Stimulated activated effector memory CD8-positive, alpha-beta T cell treated with anti-CD3 and anti-CD28 coated beads, Interleukin-12 subunit alpha, Interleukin-12 subunit beta, amount 100 ng/mL, for 72 hours (primary cell): ENCODE measurements around the gene TXNDC2.
"Not testable (repeated sequence)": the region's sequence is repeated elsewhere in the genome, so short reads cannot be mapped to it uniquely, and the experiment has no call there.

Experiments used
- ATAC-seq: fragments of 150-1000 bp; cut with Tn5 transposase; 2 replicates; pipeline ENCODE4 v1.10.0; 2021
- DNase-seq, 2 donors: peaks; one replicate each; pipeline ENCODE4 v3.0.0; 2021 to 2022; ENCODE audit warnings: low spot score in 2 of 2
- H3K27ac Mint-ChIP-seq: one replicate; pipeline ENCODE4 v1.8.0; 2022; ENCODE audit warnings: mild to moderate bottlenecking, mixed read lengths
- H3K36me3 Mint-ChIP-seq: one replicate; pipeline ENCODE4 v1.8.0; 2022; ENCODE audit warnings: mild to moderate bottlenecking, mixed read lengths
- H3K4me1 Mint-ChIP-seq: one replicate; pipeline ENCODE4 v1.8.0; 2022; ENCODE audit warnings: mixed read lengths
- H3K4me3 Mint-ChIP-seq: one replicate; pipeline ENCODE4 v1.8.0; 2022; ENCODE audit warnings: mild to moderate bottlenecking, mixed read lengths
- H3K9me3 Mint-ChIP-seq: one replicate; pipeline ENCODE4 v1.8.0; 2022; ENCODE audit warnings: mixed read lengths

Gene TXNDC2

GRCh38 chr18:9854801-9855676, 30.7 kb upstream of the TXNDC2 start:
- ATAC-seq (no peak), DNase-seq (no peak)
- Mint-ChIP-seq H3K4me1 (no peaks in the 10 kb centered on the region), H3K4me3 (no peak overlapping the region), H3K9me3 (no peaks in the 10 kb centered on the region), H3K27ac (no peak overlapping the region), H3K36me3 (no peaks in the 10 kb centered on the region)

- H3K4me3 Mint-ChIP-seq, result no peak overlapping the region
- no peak for DNase-seq
- no peaks in the 10 kb centered on the region for H3K36me3 Mint-ChIP-seq
- no peaks in the 10 kb centered on the region for H3K9me3 Mint-ChIP-seq
- H3K4me1 Mint-ChIP-seq, result no peaks in the 10 kb centered on the region
- ATAC-seq, result no peak
- no peak overlapping the region for H3K27ac Mint-ChIP-seq
These were observed 30.1 kb upstream of the TXNDC2 start for GRCh38 chr18:9855681-9856080.

GRCh38 chr18:9856092-9856491, 29.7 kb upstream of the TXNDC2 start:
- H3K4me1 Mint-ChIP-seq, result no peaks in the 10 kb centered on the region
- H3K9me3 Mint-ChIP-seq, result no peaks in the 10 kb centered on the region
- H3K27ac Mint-ChIP-seq, result no peak overlapping the region
- ATAC-seq (no peak), DNase-seq (no peak)
- H3K4me3 Mint-ChIP-seq, result no peak overlapping the region
- no peaks in the 10 kb centered on the region for H3K36me3 Mint-ChIP-seq

GRCh38 chr18:9857479-9857998, 28.2 kb upstream of the TXNDC2 start:
- not testable (repeated sequence) for H3K9me3 Mint-ChIP-seq, H3K27ac Mint-ChIP-seq, H3K36me3 Mint-ChIP-seq, H3K4me1 Mint-ChIP-seq, ATAC-seq, H3K4me3 Mint-ChIP-seq, DNase-seq

GRCh38 chr18:9858642-9859041, 27.1 kb upstream of the TXNDC2 start:
- Mint-ChIP-seq H3K4me1 (peaks cover 13% of the 10 kb centered on the region), H3K36me3 (no peaks in the 10 kb centered on the region), H3K9me3 (no peaks in the 10 kb centered on the region), H3K27ac (no peak overlapping the region), H3K4me3 (no peak overlapping the region)
- DNase-seq (no peak), ATAC-seq (no peak)

GRCh38 chr18:9859232-9859631, 26.5 kb upstream of the TXNDC2 start:
- no peak overlapping the region for H3K27ac Mint-ChIP-seq
- peaks cover 13% of the 10 kb centered on the region for H3K4me1 Mint-ChIP-seq
- DNase-seq (no peak), ATAC-seq (no peak)
- no peaks in the 10 kb centered on the region for H3K9me3 Mint-ChIP-seq
- no peaks in the 10 kb centered on the region for H3K36me3 Mint-ChIP-seq
- H3K4me3 Mint-ChIP-seq, result no peak overlapping the region

GRCh38 chr18:9860682-9861081, 25.1 kb upstream of the TXNDC2 start:
- Mint-ChIP-seq H3K27ac (no peak overlapping the region), H3K36me3 (no peaks in the 10 kb centered on the region), H3K9me3 (peaks cover 6% of the 10 kb centered on the region), H3K4me3 (no peak overlapping the region), H3K4me1 (peaks cover 13% of the 10 kb centered on the region)
- DNase-seq (no peak), ATAC-seq (no peak)

- DNase-seq (no peak), ATAC-seq (peak; percentile 59)
- Mint-ChIP-seq H3K9me3 (peaks cover 11% of the 10 kb centered on the region), H3K4me3 (no peak overlapping the region), H3K36me3 (no peaks in the 10 kb centered on the region), H3K4me1 (peaks cover 13% of the 10 kb centered on the region), H3K27ac (no peak overlapping the region)
These were observed 24.6 kb upstream of the TXNDC2 start for GRCh38 chr18:9861157-9861556.

- Mint-ChIP-seq H3K27ac (no peak overlapping the region), H3K4me3 (no peak overlapping the region), H3K4me1 (peaks cover 13% of the 10 kb centered on the region), H3K9me3 (peaks cover 14% of the 10 kb centered on the region), H3K36me3 (no peaks in the 10 kb centered on the region)
- DNase-seq, result no peak
- peak; percentile 90 for ATAC-seq
These were observed 23.8 kb upstream of the TXNDC2 start for GRCh38 chr18:9861933-9862332.

GRCh38 chr18:9862686-9863085, 23.1 kb upstream of the TXNDC2 start:
- Mint-ChIP-seq H3K27ac (no peak overlapping the region), H3K4me3 (no peak overlapping the region), H3K36me3 (no peaks in the 10 kb centered on the region), H3K9me3 (peaks cover 14% of the 10 kb centered on the region), H3K4me1 (peaks cover 13% of the 10 kb centered on the region)
- ATAC-seq, result no peak
- DNase-seq, result no peak

- Mint-ChIP-seq H3K9me3 (peaks cover 14% of the 10 kb centered on the region), H3K4me3 (no peak overlapping the region), H3K27ac (no peak overlapping the region), H3K36me3 (no peaks in the 10 kb centered on the region), H3K4me1 (peaks cover 13% of the 10 kb centered on the region)
- ATAC-seq (no peak), DNase-seq (no peak)
These were observed 22.5 kb upstream of the TXNDC2 start for GRCh38 chr18:9863282-9863681.

GRCh38 chr18:9865764-9866490, 19.8 kb upstream of the TXNDC2 start:
- DNase-seq, result no peak
- no peaks in the 10 kb centered on the region for H3K36me3 Mint-ChIP-seq
- no peak overlapping the region for H3K27ac Mint-ChIP-seq
- ATAC-seq, result no peak
- H3K4me3 Mint-ChIP-seq, result no peak overlapping the region
- peaks cover 14% of the 10 kb centered on the region for H3K9me3 Mint-ChIP-seq
- peaks cover 23% of the 10 kb centered on the region for H3K4me1 Mint-ChIP-seq

GRCh38 chr18:9866627-9867026, 19.1 kb upstream of the TXNDC2 start:
- Mint-ChIP-seq H3K4me3 (no peak overlapping the region), H3K9me3 (peaks cover 14% of the 10 kb centered on the region), H3K36me3 (no peaks in the 10 kb centered on the region), H3K4me1 (peaks cover 24% of the 10 kb centered on the region), H3K27ac (no peak overlapping the region)
- ATAC-seq (no peak), DNase-seq (no peak)

- Mint-ChIP-seq H3K4me1 (peaks cover 21% of the 10 kb centered on the region), H3K27ac (no peak overlapping the region)
These were observed 18.6 kb upstream of the TXNDC2 start for GRCh38 chr18:9867071-9867594.

GRCh38 chr18:9868857-9869714, 16.7 kb upstream of the TXNDC2 start:
- no peak for DNase-seq
- H3K36me3 Mint-ChIP-seq, result no peaks in the 10 kb centered on the region
- peaks cover 14% of the 10 kb centered on the region for H3K9me3 Mint-ChIP-seq
- H3K27ac Mint-ChIP-seq, result no peak overlapping the region
- no peak for ATAC-seq
- H3K4me3 Mint-ChIP-seq, result no peak overlapping the region
- H3K4me1 Mint-ChIP-seq, result peaks cover 15% of the 10 kb centered on the region

More at GRCh38 chr18:9867071-9867594, 18.6 kb upstream of the TXNDC2 start:
- Mint-ChIP-seq H3K36me3 (no peaks in the 10 kb centered on the region), H3K4me3 (no peak overlapping the region), H3K9me3 (peaks cover 14% of the 10 kb centered on the region)
- DNase-seq, result no peak
- no peak for ATAC-seq
